Superior temporal gyrus (tissue), 1 donor: ENCODE data around the gene PPP1R7.
"Not testable (repeated sequence)": the region's sequence is repeated elsewhere in the genome, so short reads cannot be mapped to it uniquely, and the experiment has no call there.

Source experiments
- DNase-seq: peaks from one replicate; pipeline ENCODE4 v3.0.0-alpha.2; 2016; ENCODE audit errors: extremely low spot score

The PPP1R7 gene

GRCh38 chr2:241149925-241150659, at the start of gene PPP1R7:
TSS of gene PPP1R7 (plus strand) at chr2:241150467. CDS start at chr2:241150496, 29 bp downstream.
- DNase-seq = peak; percentile 95

GRCh38 chr2:241102239-241102803, 47.9 kb upstream of the PPP1R7 start, which contains the start of gene MTERF4:
TSS of gene MTERF4 (minus strand) at chr2:241102287. CDS start at chr2:241102273, 14 bp downstream.
- peak; percentile 91 for DNase-seq

- DNase-seq = no peak
Measured at GRCh38 chr2:241103176-241103595, 47.1 kb upstream of the PPP1R7 start.

- not testable (repeated sequence) for DNase-seq
Measured at GRCh38 chr2:241104611-241105010, 45.7 kb upstream of the PPP1R7 start.

GRCh38 chr2:241105641-241106040, 44.6 kb upstream of the PPP1R7 start:
- no peak for DNase-seq

- DNase-seq = no peak
Measured at GRCh38 chr2:241107031-241107783, 43.1 kb upstream of the PPP1R7 start.

GRCh38 chr2:241108271-241109209, 41.7 kb upstream of the PPP1R7 start:
- DNase-seq = no peak

GRCh38 chr2:241109210-241110088, 40.8 kb upstream of the PPP1R7 start:
- no peak for DNase-seq

GRCh38 chr2:241110089-241110606, 40.1 kb upstream of the PPP1R7 start:
- DNase-seq = no peak

GRCh38 chr2:241110607-241111439, 39.4 kb upstream of the PPP1R7 start:
- DNase-seq = no peak

GRCh38 chr2:241111440-241111805, 38.8 kb upstream of the PPP1R7 start:
- DNase-seq = no peak

GRCh38 chr2:241112046-241112445, 38.2 kb upstream of the PPP1R7 start:
- DNase-seq = no peak

GRCh38 chr2:241112592-241112991, 37.7 kb upstream of the PPP1R7 start:
- no peak for DNase-seq

GRCh38 chr2:241114836-241115235, 35.4 kb upstream of the PPP1R7 start:
- DNase-seq = no peak

GRCh38 chr2:241115361-241115760, 34.9 kb upstream of the PPP1R7 start:
- no peak for DNase-seq

GRCh38 chr2:241116606-241117560, 33.4 kb upstream of the PPP1R7 start:
- DNase-seq = no peak

- no peak for DNase-seq
Measured at GRCh38 chr2:241118737-241119505, 31.3 kb upstream of the PPP1R7 start.
